ENCODE data around the gene CYP2S1.
"Not testable (repeated sequence)": the region's sequence is repeated elsewhere in the genome, so short reads cannot be mapped to it uniquely, and the experiment has no call there.

Gene CYP2S1

GRCh38 chr19:41226874-41227390 lies 33.9 kb downstream of the CYP2S1 start:
- Histone ChIP-seq H3K9me3 (ENCODE audit: control insufficient read depth, insufficient read depth, low read depth, low read length) (no peaks in the 10 kb centered on the region), H3K27ac (ENCODE audit: low read depth, low read length) (peak overlapping the region; percentile 68; the same call in 1 of the 2 replicates), H3K9ac (ENCODE audit: low read length) (peak overlapping the region; percentile 68), H3K4me3 (ENCODE audit: low read depth, low read length) (peak overlapping the region; percentile 47; the same call in 1 of the 2 replicates), H3K27me3 (ENCODE audit: control insufficient read depth, insufficient read depth, low read length) (no peaks in the 10 kb centered on the region), H3K36me3 (ENCODE audit: control insufficient read depth, insufficient read depth, low read length) (peaks cover 14% of the 10 kb centered on the region), H3K4me1 (ENCODE audit: control insufficient read depth, insufficient read depth, low read length) (peaks cover 34% of the 10 kb centered on the region)

GRCh38 chr19:41228486-41228885 lies 35.5 kb downstream of the CYP2S1 start:
- Histone ChIP-seq H3K27me3 (ENCODE audit: control insufficient read depth, insufficient read depth, low read length) (no peaks in the 10 kb centered on the region), H3K9ac (ENCODE audit: low read length) (no peak overlapping the region), H3K4me1 (ENCODE audit: control insufficient read depth, insufficient read depth, low read length) (peaks cover 29% of the 10 kb centered on the region), H3K9me3 (ENCODE audit: control insufficient read depth, insufficient read depth, low read depth, low read length) (no peaks in the 10 kb centered on the region), H3K36me3 (ENCODE audit: control insufficient read depth, insufficient read depth, low read length) (peaks cover 14% of the 10 kb centered on the region; the same call in 1 of the 2 replicates), H3K4me3 (ENCODE audit: low read depth, low read length) (no peak overlapping the region), H3K27ac (ENCODE audit: low read depth, low read length) (no peak overlapping the region)

GRCh38 chr19:41229338-41229737 lies 36.3 kb downstream of the CYP2S1 start:
- H3K9me3 ChIP-seq (ENCODE audit: control insufficient read depth, insufficient read depth, low read depth, low read length); H3K27ac ChIP-seq (ENCODE audit: low read depth, low read length); H3K27me3 ChIP-seq (ENCODE audit: control insufficient read depth, insufficient read depth, low read length); H3K4me3 ChIP-seq (ENCODE audit: low read depth, low read length); H3K9ac ChIP-seq (ENCODE audit: low read length): not testable (repeated sequence)
- peaks cover 20% of the 10 kb centered on the region for H3K4me1 ChIP-seq (ENCODE audit: control insufficient read depth, insufficient read depth, low read length)
- peaks cover 14% of the 10 kb centered on the region for H3K36me3 ChIP-seq (ENCODE audit: control insufficient read depth, insufficient read depth, low read length)

GRCh38 chr19:41230067-41230857 lies 37.2 kb downstream of the CYP2S1 start:
- no peak overlapping the region for H3K27ac ChIP-seq (ENCODE audit: low read depth, low read length)
- H3K9ac ChIP-seq (ENCODE audit: low read length): no peak overlapping the region
- no peak overlapping the region for H3K4me3 ChIP-seq (ENCODE audit: low read depth, low read length)
- no peaks in the 10 kb centered on the region for H3K27me3 ChIP-seq (ENCODE audit: control insufficient read depth, insufficient read depth, low read length)
- no peaks in the 10 kb centered on the region for H3K9me3 ChIP-seq (ENCODE audit: control insufficient read depth, insufficient read depth, low read depth, low read length)
- peaks cover 17% of the 10 kb centered on the region for H3K36me3 ChIP-seq (ENCODE audit: control insufficient read depth, insufficient read depth, low read length)
- peaks cover 16% of the 10 kb centered on the region for H3K4me1 ChIP-seq (ENCODE audit: control insufficient read depth, insufficient read depth, low read length)

DNA sequence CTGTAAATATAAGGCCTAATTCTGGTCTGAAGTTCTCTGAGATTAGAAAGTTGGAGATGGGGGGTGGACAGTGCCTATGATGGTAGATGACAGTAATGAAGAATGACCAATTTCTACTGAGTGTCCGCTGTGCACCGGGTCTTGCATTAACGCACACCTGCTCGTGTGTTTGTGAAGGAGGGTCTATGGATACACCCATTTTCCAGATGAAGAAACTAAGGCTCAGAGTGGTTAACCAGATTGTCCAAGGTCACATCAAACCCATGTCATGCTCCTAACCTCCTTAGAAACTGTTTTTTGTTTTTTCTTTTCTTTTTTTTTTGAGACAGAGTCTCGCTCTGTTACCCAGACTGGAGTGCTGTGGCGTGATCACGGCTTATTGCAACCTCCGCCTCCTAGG lies 39.7 kb downstream of the CYP2S1 start:
- H3K27ac ChIP-seq (ENCODE audit: low read depth, low read length): no peak overlapping the region
- H3K4me1 ChIP-seq (ENCODE audit: control insufficient read depth, insufficient read depth, low read length): no peaks in the 10 kb centered on the region
- no peak overlapping the region for H3K4me3 ChIP-seq (ENCODE audit: low read depth, low read length)
- no peaks in the 10 kb centered on the region for H3K27me3 ChIP-seq (ENCODE audit: control insufficient read depth, insufficient read depth, low read length)
- peaks cover 31% of the 10 kb centered on the region for H3K36me3 ChIP-seq (ENCODE audit: control insufficient read depth, insufficient read depth, low read length)
- no peak overlapping the region for H3K9ac ChIP-seq (ENCODE audit: low read length)
- H3K9me3 ChIP-seq (ENCODE audit: control insufficient read depth, insufficient read depth, low read depth, low read length): no peaks in the 10 kb centered on the region

- Histone ChIP-seq H3K9me3 (ENCODE audit: control insufficient read depth, insufficient read depth, low read depth, low read length) (no peaks in the 10 kb centered on the region), H3K4me1 (ENCODE audit: control insufficient read depth, insufficient read depth, low read length) (no peaks in the 10 kb centered on the region), H3K27me3 (ENCODE audit: control insufficient read depth, insufficient read depth, low read length) (no peaks in the 10 kb centered on the region), H3K27ac (ENCODE audit: low read depth, low read length) (no peak overlapping the region), H3K4me3 (ENCODE audit: low read depth, low read length) (no peak overlapping the region), H3K36me3 (ENCODE audit: control insufficient read depth, insufficient read depth, low read length) (peaks cover 38% of the 10 kb centered on the region), H3K9ac (ENCODE audit: low read length) (no peak overlapping the region)
Observed at GRCh38 chr19:41233748-41234240, 40.8 kb downstream of the CYP2S1 start.

GRCh38 chr19:41234512-41235168 lies 41.6 kb downstream of the CYP2S1 start:
- Histone ChIP-seq H3K4me1 (ENCODE audit: control insufficient read depth, insufficient read depth, low read length) (no peaks in the 10 kb centered on the region), H3K4me3 (ENCODE audit: low read depth, low read length) (no peak overlapping the region), H3K9ac (ENCODE audit: low read length) (no peak overlapping the region), H3K9me3 (ENCODE audit: control insufficient read depth, insufficient read depth, low read depth, low read length) (no peaks in the 10 kb centered on the region), H3K36me3 (ENCODE audit: control insufficient read depth, insufficient read depth, low read length) (peaks cover 47% of the 10 kb centered on the region), H3K27ac (ENCODE audit: low read depth, low read length) (no peak overlapping the region), H3K27me3 (ENCODE audit: control insufficient read depth, insufficient read depth, low read length) (no peaks in the 10 kb centered on the region)

DNA sequence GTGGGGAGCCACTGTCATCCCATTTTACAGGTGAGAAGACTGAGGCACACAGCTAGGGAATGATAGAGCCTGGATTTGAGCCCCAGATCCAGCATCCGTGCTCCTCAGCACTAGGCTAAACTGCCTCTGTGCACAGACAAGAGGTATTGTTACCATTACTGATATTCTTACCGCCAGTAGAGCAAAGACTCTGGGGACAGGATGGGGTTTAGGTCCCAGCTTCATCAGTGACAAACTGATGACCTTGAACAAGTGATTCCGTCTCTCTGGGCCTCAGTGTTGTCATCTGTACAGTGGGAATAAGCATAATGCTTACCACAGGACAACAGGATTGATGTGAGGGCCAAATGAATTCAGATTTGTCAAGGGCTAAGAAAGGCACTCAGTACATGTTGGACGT lies 42.5 kb downstream of the CYP2S1 start:
- no peaks in the 10 kb centered on the region for H3K27me3 ChIP-seq (ENCODE audit: control insufficient read depth, insufficient read depth, low read length)
- no peak overlapping the region for H3K9ac ChIP-seq (ENCODE audit: low read length)
- H3K36me3 ChIP-seq (ENCODE audit: control insufficient read depth, insufficient read depth, low read length): peaks cover 55% of the 10 kb centered on the region
- H3K27ac ChIP-seq (ENCODE audit: low read depth, low read length): no peak overlapping the region
- no peak overlapping the region for H3K4me3 ChIP-seq (ENCODE audit: low read depth, low read length)
- no peaks in the 10 kb centered on the region for H3K4me1 ChIP-seq (ENCODE audit: control insufficient read depth, insufficient read depth, low read length)
- no peaks in the 10 kb centered on the region for H3K9me3 ChIP-seq (ENCODE audit: control insufficient read depth, insufficient read depth, low read depth, low read length)

- H3K27ac ChIP-seq (ENCODE audit: low read depth, low read length): no peak overlapping the region
- peak overlapping the region; percentile 15 for H3K9ac ChIP-seq (ENCODE audit: low read length)
- H3K4me1 ChIP-seq (ENCODE audit: control insufficient read depth, insufficient read depth, low read length): no peaks in the 10 kb centered on the region
- H3K9me3 ChIP-seq (ENCODE audit: control insufficient read depth, insufficient read depth, low read depth, low read length): no peaks in the 10 kb centered on the region
- no peaks in the 10 kb centered on the region for H3K27me3 ChIP-seq (ENCODE audit: control insufficient read depth, insufficient read depth, low read length)
- H3K36me3 ChIP-seq (ENCODE audit: control insufficient read depth, insufficient read depth, low read length): peaks cover 72% of the 10 kb centered on the region
- H3K4me3 ChIP-seq (ENCODE audit: low read depth, low read length): no peak overlapping the region
Observed at GRCh38 chr19:41238244-41238643, 45.2 kb downstream of the CYP2S1 start.

GRCh38 chr19:41239363-41239762 lies 46.3 kb downstream of the CYP2S1 start:
- Histone ChIP-seq H3K4me1 (ENCODE audit: control insufficient read depth, insufficient read depth, low read length) (no peaks in the 10 kb centered on the region), H3K4me3 (ENCODE audit: low read depth, low read length) (no peak overlapping the region), H3K9me3 (ENCODE audit: control insufficient read depth, insufficient read depth, low read depth, low read length) (no peaks in the 10 kb centered on the region), H3K27me3 (ENCODE audit: control insufficient read depth, insufficient read depth, low read length) (no peaks in the 10 kb centered on the region), H3K9ac (ENCODE audit: low read length) (no peak overlapping the region), H3K36me3 (ENCODE audit: control insufficient read depth, insufficient read depth, low read length) (peaks cover 77% of the 10 kb centered on the region), H3K27ac (ENCODE audit: low read depth, low read length) (no peak overlapping the region)

DNA sequence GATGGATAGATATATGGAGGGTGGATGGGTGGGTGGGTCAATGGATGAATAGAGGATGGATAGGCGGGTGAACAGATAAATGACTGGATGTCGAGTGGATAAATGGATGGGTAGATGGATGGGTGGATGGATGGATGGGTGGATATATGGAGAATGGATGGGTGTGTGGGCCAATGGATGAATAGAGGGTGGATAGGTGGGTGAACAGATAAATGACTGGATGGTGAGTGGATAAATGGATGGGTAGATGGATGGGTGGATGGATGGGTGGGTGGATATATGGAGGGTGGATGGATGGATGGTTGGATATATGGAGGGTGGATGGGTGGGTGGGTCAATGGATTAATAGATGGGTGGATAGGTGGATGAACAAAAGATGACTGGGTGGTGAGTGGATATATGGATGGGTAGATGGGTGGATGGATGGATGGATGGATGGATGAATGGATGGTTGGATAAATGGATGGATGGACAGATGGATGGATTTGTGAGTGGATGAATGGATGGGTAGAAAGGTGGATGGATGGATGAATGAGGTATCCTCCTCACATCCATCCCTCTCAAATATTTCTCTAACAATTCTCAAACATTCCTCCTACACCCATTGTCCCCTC lies 47.0 kb downstream of the CYP2S1 start:
- Histone ChIP-seq H3K36me3 (ENCODE audit: control insufficient read depth, insufficient read depth, low read length) (peaks cover 78% of the 10 kb centered on the region), H3K27me3 (ENCODE audit: control insufficient read depth, insufficient read depth, low read length) (no peaks in the 10 kb centered on the region), H3K9ac (ENCODE audit: low read length) (no peak overlapping the region), H3K4me1 (ENCODE audit: control insufficient read depth, insufficient read depth, low read length) (no peaks in the 10 kb centered on the region), H3K4me3 (ENCODE audit: low read depth, low read length) (no peak overlapping the region), H3K27ac (ENCODE audit: low read depth, low read length) (no peak overlapping the region), H3K9me3 (ENCODE audit: control insufficient read depth, insufficient read depth, low read depth, low read length) (no peaks in the 10 kb centered on the region)
